ENCODE measurements around the gene SDHAF3.

Gene SDHAF3

GRCh38 chr7:97224316-97224715 lies 106.8 kb downstream of the SDHAF3 start:
- no peak for DNase-seq

- DNase-seq = no peak
Measured at GRCh38 chr7:97226541-97226940, 109.0 kb downstream of the SDHAF3 start.

All from NCI-H1105 (cell line).